Measurements from ENCODE around the gene EEF1A2. TPM values are rescaled to one million over a fixed set of nuclear protein-coding genes. Genes with fewer than 3 reads are reported as not detected.

Gene EEF1A2
- total and polyA plus RNA-seq, 2 donors (not counting 3 experiments of a cell fraction or from before 2014, with no cell fraction given): 2.7 to 3.4 TPM

DNA sequence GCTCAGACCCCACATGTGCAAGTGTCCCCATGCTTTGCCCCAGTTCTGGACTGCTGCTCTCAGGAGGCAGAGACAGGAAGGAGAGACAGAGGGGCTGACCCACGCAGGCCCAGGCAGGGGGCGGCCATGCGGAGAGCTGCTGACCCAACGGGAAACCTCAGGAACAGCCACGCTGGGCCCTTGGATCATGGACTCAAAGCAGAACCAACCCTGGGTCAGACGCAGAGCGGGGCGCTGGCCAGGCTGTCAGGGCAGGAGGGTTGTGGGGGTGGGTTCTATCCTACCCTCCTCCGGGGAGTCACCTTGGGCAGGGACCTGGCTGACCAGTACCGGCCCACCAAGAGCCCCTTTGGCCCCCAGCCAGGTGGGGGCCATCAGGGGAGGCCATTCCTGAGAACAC lies 28.5 kb downstream of the EEF1A2 start:
- peaks cover 31 to 32% of the 10 kb centered on the region in 2 experiments for H3K27me3 ChIP-seq (ENCODE audit: control insufficient read depth in 2 of 2, insufficient read depth in 2 of 2, low read length in 2 of 2)
- no peak overlapping the region for H3K9ac ChIP-seq (replicated peaks; ENCODE audit: extremely low read depth, insufficient read depth, low read length)
- dilution Hi-C loops (cut with MboI; ENCODE audit: extremely low pct_ligation_motif_present, low sequenced_read_pairs): no loop called here
- FAIRE-seq (no peak), DNase-seq (ENCODE audit: low read depth, low spot score) (no peak)
- H3K4me1 ChIP-seq (ENCODE audit: control insufficient read depth, extremely low read depth, insufficient read depth, low read length): no peaks in the 10 kb centered on the region
- H4K20me1 ChIP-seq (replicated peaks; ENCODE audit: control insufficient read depth, extremely low read depth, insufficient read depth, low read length): no peaks in the 10 kb centered on the region
- no peak overlapping the region for H3K4me3 ChIP-seq (replicated peaks in 1 of 3; ENCODE audit: insufficient read depth in 1 of 3, low read depth in 1 of 3, low read length in 3 of 3)
- no peaks in the 10 kb centered on the region for H3K9me1 ChIP-seq (replicated peaks; ENCODE audit: control insufficient read depth, extremely low read depth, insufficient read depth, low read length)
- H3K4me2 ChIP-seq (ENCODE audit: insufficient read depth, low read length): no peak overlapping the region
- no peak overlapping the region for H2AFZ ChIP-seq (ENCODE audit: low read depth, low read length)
- BruUV-seq (replicated peaks): no TSS peak
- H3K27ac ChIP-seq (ENCODE audit: insufficient read depth, low read depth, low read length): no peak overlapping the region
- no peaks in the 10 kb centered on the region for H3K79me2 ChIP-seq (ENCODE audit: control insufficient read depth, insufficient read depth, low read length)
- POLR2A ChIA-PET: no interaction called here
- CTCF ChIA-PET: interaction anchor here (0.7 to 1.6 kb wide), 2 partner anchors 14 to 29 kb away, joined by 3 read pairs; no protein-coding TSS in a partner anchor
- intact Hi-C loops (cut with micrococcal nuclease): no loop called here
- H3K9me3 ChIP-seq (replicated peaks; ENCODE audit: control insufficient read depth, insufficient read depth, low read length): no peaks in the 10 kb centered on the region
- no peaks in the 10 kb centered on the region for H3K36me3 ChIP-seq (ENCODE audit: control insufficient read depth in 2 of 2, extremely low read depth in 1 of 2, insufficient read depth in 2 of 2, low read length in 2 of 2)
- no peak for TF ChIP-seq CTCF (IDR thresholded peaks at IDR 0.05; ENCODE audit: extremely low read depth in 1 of 2, insufficient read depth in 1 of 2, low read depth in 1 of 2, low read length in 2 of 2)
- no peak for TF ChIP-seq JUN (IDR thresholded peaks at IDR 0.05; ENCODE audit: borderline replicate concordance, insufficient read depth, insufficient read length, low read depth)
- TF ChIP-seq MAX (IDR thresholded peaks at IDR 0.05; ENCODE audit: insufficient read depth, insufficient read length): no peak
- TF ChIP-seq MYC (IDR thresholded peaks at IDR 0.05; ENCODE audit: low read depth, low read length): no peak
- no peak for TF ChIP-seq POLR2A (IDR thresholded peaks at IDR 0.05; ENCODE audit: low read depth, low read length)
- no peak for TF ChIP-seq EZH2 (IDR thresholded peaks at IDR 0.05; ENCODE audit: borderline replicate concordance, low read depth, low read length, severe bottlenecking)
- TF ChIP-seq POLR2AphosphoS5 (IDR thresholded peaks at IDR 0.05; ENCODE audit: insufficient read depth, low read depth, low read length): no peak
- no peak for TF ChIP-seq GATA2 (IDR thresholded peaks at IDR 0.05; ENCODE audit: insufficient read depth, insufficient read length, low read depth, low read length)
- TF ChIP-seq FOS (IDR thresholded peaks at IDR 0.05; ENCODE audit: borderline replicate concordance, insufficient read depth, low read length): no peak

Measured in endothelial cell of umbilical vein (primary cell).